NCI-H748 (cell line): Measurements from ENCODE around the gene BMPR1B.
A peak's percentile ranks its signal among the peaks of the same experiment; 100 is the strongest.

ENCODE experiments used
- DNase-seq: peaks from one replicate; lab custom pipeline; 2025; ENCODE audit not compliant: unreplicated experiment; lab: John Stamatoyannopoulos, UW

BMPR1B gene

GRCh38 chr4:94762326-94762725, 4.6 kb downstream of the BMPR1B start:
- no peak for DNase-seq

GRCh38 chr4:94763005-94763404, 5.2 kb downstream of the BMPR1B start:
- DNase-seq, result no peak

- DNase-seq, result no peak
These were observed 5.7 kb downstream of the BMPR1B start for GRCh38 chr4:94763500-94763899.

- no peak for DNase-seq
These were observed 6.3 kb downstream of the BMPR1B start for GRCh38 chr4:94764069-94764468.

- no peak for DNase-seq
These were observed 7.4 kb downstream of the BMPR1B start for GRCh38 chr4:94765174-94765573.

- no peak for DNase-seq
These were observed 7.9 kb downstream of the BMPR1B start for GRCh38 chr4:94765648-94766047.

- no peak for DNase-seq
These were observed 9.1 kb downstream of the BMPR1B start for GRCh38 chr4:94766856-94767255.

GRCh38 chr4:94767446-94767845, 9.7 kb downstream of the BMPR1B start:
- no peak for DNase-seq

- no peak for DNase-seq
These were observed 25.0 kb downstream of the BMPR1B start for GRCh38 chr4:94782707-94783106.

GRCh38 chr4:94791701-94792100, 33.9 kb downstream of the BMPR1B start:
- DNase-seq, result no peak

- DNase-seq, result no peak
These were observed 41.1 kb downstream of the BMPR1B start for GRCh38 chr4:94798808-94799207.

GRCh38 chr4:94801016-94801415, 43.3 kb downstream of the BMPR1B start:
- DNase-seq, result no peak

GRCh38 chr4:94802091-94802490, 44.3 kb downstream of the BMPR1B start:
- DNase-seq, result no peak

- no peak for DNase-seq
These were observed 45.4 kb downstream of the BMPR1B start for GRCh38 chr4:94803181-94803580.

- no peak for DNase-seq
These were observed 46.9 kb downstream of the BMPR1B start for GRCh38 chr4:94804650-94805049.

GRCh38 chr4:94806376-94806775, 48.6 kb downstream of the BMPR1B start:
- DNase-seq, result no peak

- no peak for DNase-seq
These were observed 53.9 kb downstream of the BMPR1B start for GRCh38 chr4:94811643-94812042.

- DNase-seq, result no peak
These were observed 55.5 kb downstream of the BMPR1B start for GRCh38 chr4:94813221-94813620.

GRCh38 chr4:94814237-94814636, 56.5 kb downstream of the BMPR1B start:
- DNase-seq, result no peak

GRCh38 chr4:94819371-94820168, 61.8 kb downstream of the BMPR1B start:
- no peak for DNase-seq

- DNase-seq, result peak; percentile 26
These were observed 68.5 kb downstream of the BMPR1B start for GRCh38 chr4:94826206-94826605.

- DNase-seq, result no peak
These were observed 69.8 kb downstream of the BMPR1B start for GRCh38 chr4:94827481-94828110.

- no peak for DNase-seq
These were observed 71.1 kb downstream of the BMPR1B start for GRCh38 chr4:94828882-94829281.
